HUES6 (cell line): Measurements from ENCODE around the gene NR1H2.

Source experiments
- H3K27ac ChIP-seq: 2 replicates; pipeline ENCODE4 v1.7.0; 2013; ENCODE audit warnings: low read depth, mild to moderate bottlenecking, low read length, inconsistent platforms
- H3K27me3 ChIP-seq: 2 replicates; pipeline ENCODE4 v1.6.1; 2013; ENCODE audit warnings: low read length; ENCODE audit not compliant: control insufficient read depth, insufficient read depth
- H3K36me3 ChIP-seq: 2 replicates; pipeline ENCODE4 v1.6.1; 2013; ENCODE audit warnings: low read length; ENCODE audit not compliant: control insufficient read depth, insufficient read depth
- H3K4me1 ChIP-seq: 2 replicates; pipeline ENCODE4 v1.6.1; 2013; ENCODE audit warnings: low read length; ENCODE audit not compliant: control insufficient read depth, insufficient read depth
- H3K4me3 ChIP-seq: 2 replicates; pipeline ENCODE4 v1.5.1; 2013; ENCODE audit warnings: low read depth, low read length
- H3K9ac ChIP-seq: one replicate; pipeline ENCODE4 v1.6.1; 2013; ENCODE audit warnings: mild to moderate bottlenecking, low read length
- H3K9me3 ChIP-seq: 2 replicates; pipeline ENCODE4 v1.6.1; 2013; ENCODE audit warnings: low read depth, low read length; ENCODE audit not compliant: control insufficient read depth, insufficient read depth

Gene NR1H2

GRCh38 chr19:50392759-50393158, 16.5 kb downstream of the NR1H2 start:
- Histone ChIP-seq H3K36me3 (peaks cover 45% of the 10 kb centered on the region), H3K27ac (no peak overlapping the region), H3K4me1 (no peaks in the 10 kb centered on the region), H3K9ac (no peak overlapping the region), H3K4me3 (no peak overlapping the region), H3K9me3 (peaks cover 5% of the 10 kb centered on the region; the same call in 1 of the 2 replicates), H3K27me3 (no peaks in the 10 kb centered on the region)

GRCh38 chr19:50393589-50393988, 17.3 kb downstream of the NR1H2 start:
- no peaks in the 10 kb centered on the region for H3K27me3 ChIP-seq
- no peak overlapping the region for H3K9ac ChIP-seq
- peaks cover 42% of the 10 kb centered on the region for H3K36me3 ChIP-seq
- H3K27ac ChIP-seq: no peak overlapping the region
- H3K4me3 ChIP-seq: no peak overlapping the region
- peaks cover 5% of the 10 kb centered on the region; the same call in 1 of the 2 replicates for H3K9me3 ChIP-seq
- no peaks in the 10 kb centered on the region for H3K4me1 ChIP-seq

DNA sequence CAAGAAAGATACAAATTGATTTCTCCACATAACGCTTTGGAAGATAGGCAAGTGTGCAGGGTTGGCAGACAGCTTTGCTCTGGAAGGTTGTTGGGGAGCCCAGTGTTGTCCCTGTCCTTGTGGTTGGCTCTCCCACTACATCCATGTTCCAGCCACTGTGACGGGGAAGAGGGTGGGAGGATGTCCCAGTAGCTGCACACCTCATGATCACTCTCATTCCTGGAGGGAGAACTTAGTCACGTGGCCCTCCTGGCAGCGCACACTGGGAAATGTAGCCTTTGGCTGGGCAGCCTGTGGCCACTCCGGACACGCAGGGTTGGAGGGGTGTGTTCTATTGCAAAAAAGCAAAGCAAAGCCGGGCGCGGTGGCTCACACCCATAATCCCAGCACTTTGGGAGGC, 17.8 kb downstream of the NR1H2 start:
- H3K9me3 ChIP-seq: peaks cover 5% of the 10 kb centered on the region; the same call in 1 of the 2 replicates
- H3K36me3 ChIP-seq: peaks cover 44% of the 10 kb centered on the region
- no peak overlapping the region for H3K27ac ChIP-seq
- no peak overlapping the region for H3K4me3 ChIP-seq
- no peak overlapping the region for H3K9ac ChIP-seq
- no peaks in the 10 kb centered on the region for H3K27me3 ChIP-seq
- H3K4me1 ChIP-seq: no peaks in the 10 kb centered on the region

- Histone ChIP-seq H3K27me3 (no peaks in the 10 kb centered on the region), H3K27ac (no peak overlapping the region), H3K9me3 (no peaks in the 10 kb centered on the region), H3K4me3 (no peak overlapping the region), H3K4me1 (no peaks in the 10 kb centered on the region), H3K9ac (no peak overlapping the region), H3K36me3 (peaks cover 46% of the 10 kb centered on the region)
These were observed 22.6 kb downstream of the NR1H2 start for GRCh38 chr19:50398675-50399367.

- Histone ChIP-seq H3K9ac (no peak overlapping the region), H3K4me3 (no peak overlapping the region), H3K27me3 (no peaks in the 10 kb centered on the region), H3K27ac (no peak overlapping the region), H3K9me3 (no peaks in the 10 kb centered on the region), H3K36me3 (peaks cover 46% of the 10 kb centered on the region), H3K4me1 (no peaks in the 10 kb centered on the region)
These were observed 23.1 kb downstream of the NR1H2 start for GRCh38 chr19:50399368-50399745.

DNA sequence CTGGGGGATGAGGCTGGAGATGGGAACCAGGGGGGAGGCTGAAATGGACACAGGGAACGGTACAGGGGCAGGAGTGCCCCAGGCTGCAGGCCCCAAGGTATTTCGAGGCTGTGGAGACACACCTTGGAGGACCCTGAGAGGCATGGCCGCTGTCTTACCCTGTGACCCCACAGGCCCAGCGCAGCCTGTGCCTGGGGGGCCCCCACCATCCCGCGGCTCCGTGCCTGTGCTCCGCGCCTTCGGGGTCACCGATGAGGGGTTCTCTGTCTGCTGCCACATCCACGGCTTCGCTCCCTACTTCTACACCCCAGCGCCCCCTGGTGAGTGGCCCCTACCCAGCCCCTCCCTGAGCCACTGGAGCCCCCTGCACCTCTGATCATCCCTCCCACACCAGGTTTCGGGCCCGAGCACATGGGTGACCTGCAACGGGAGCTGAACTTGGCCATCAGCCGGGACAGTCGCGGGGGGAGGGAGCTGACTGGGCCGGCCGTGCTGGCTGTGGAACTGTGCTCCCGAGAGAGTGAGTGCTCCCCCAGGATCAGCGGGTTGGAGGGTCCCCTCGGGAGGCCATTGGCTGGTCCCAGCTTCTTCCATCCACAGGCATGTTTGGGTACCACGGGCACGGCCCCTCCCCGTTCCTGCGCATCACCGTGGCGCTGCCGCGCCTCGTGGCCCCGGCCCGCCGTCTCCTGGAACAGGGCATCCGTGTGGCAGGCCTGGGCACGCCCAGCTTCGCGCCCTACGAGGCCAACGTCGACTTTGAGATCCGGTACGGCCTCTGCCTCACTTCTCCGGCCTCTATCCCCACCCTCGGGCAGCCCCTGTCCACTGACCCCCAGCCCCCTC, 25.6 kb downstream of the NR1H2 start:
- H3K4me1 ChIP-seq: no peaks in the 10 kb centered on the region
- no peaks in the 10 kb centered on the region for H3K27me3 ChIP-seq
- H3K9ac ChIP-seq: no peak overlapping the region
- peaks cover 63% of the 10 kb centered on the region for H3K36me3 ChIP-seq
- no peak overlapping the region for H3K27ac ChIP-seq
- no peaks in the 10 kb centered on the region for H3K9me3 ChIP-seq
- no peak overlapping the region for H3K4me3 ChIP-seq

GRCh38 chr19:50402544-50403301, 26.5 kb downstream of the NR1H2 start:
- H3K27ac ChIP-seq: no peak overlapping the region
- no peak overlapping the region for H3K9ac ChIP-seq
- H3K4me3 ChIP-seq: no peak overlapping the region
- no peaks in the 10 kb centered on the region for H3K9me3 ChIP-seq
- no peaks in the 10 kb centered on the region for H3K27me3 ChIP-seq
- H3K4me1 ChIP-seq: no peaks in the 10 kb centered on the region
- peaks cover 67% of the 10 kb centered on the region for H3K36me3 ChIP-seq

- peaks cover 83% of the 10 kb centered on the region for H3K36me3 ChIP-seq
- H3K4me1 ChIP-seq: no peaks in the 10 kb centered on the region
- H3K4me3 ChIP-seq: no peak overlapping the region
- no peaks in the 10 kb centered on the region for H3K27me3 ChIP-seq
- H3K9me3 ChIP-seq: no peaks in the 10 kb centered on the region
- no peak overlapping the region for H3K27ac ChIP-seq
- H3K9ac ChIP-seq: no peak overlapping the region
These were observed 30.0 kb downstream of the NR1H2 start for GRCh38 chr19:50406156-50406820.

- H3K27me3 ChIP-seq: no peaks in the 10 kb centered on the region
- peaks cover 81% of the 10 kb centered on the region for H3K36me3 ChIP-seq
- H3K4me3 ChIP-seq: no peak overlapping the region
- no peaks in the 10 kb centered on the region for H3K9me3 ChIP-seq
- no peak overlapping the region for H3K27ac ChIP-seq
- no peak overlapping the region for H3K9ac ChIP-seq
- H3K4me1 ChIP-seq: no peaks in the 10 kb centered on the region
These were observed 30.6 kb downstream of the NR1H2 start for GRCh38 chr19:50406829-50407228.

- no peak overlapping the region for H3K27ac ChIP-seq
- peaks cover 78% of the 10 kb centered on the region for H3K36me3 ChIP-seq
- no peaks in the 10 kb centered on the region for H3K27me3 ChIP-seq
- no peaks in the 10 kb centered on the region for H3K4me1 ChIP-seq
- no peaks in the 10 kb centered on the region for H3K9me3 ChIP-seq
- H3K9ac ChIP-seq: no peak overlapping the region
- no peak overlapping the region for H3K4me3 ChIP-seq
These were observed 33.1 kb downstream of the NR1H2 start for GRCh38 chr19:50409347-50409746.
